SJCRH30 (cell line): ENCODE data around the gene PEPD. TPM values are rescaled to one million over a fixed set of nuclear protein-coding genes. Genes with fewer than 3 reads are reported as not detected.

ENCODE experiments used
- DNase-seq, 2 experiments: peaks; one replicate each; pipeline ENCODE4 v3.0.0-alpha.2; 2015 to 2020
- H3K27ac ChIP-seq: fragments of 250-450 bp; sonication (Bioruptor Pico); 2 replicates; pipeline ENCODE4 v1.5.1; 2020; ENCODE audit warnings: mild to moderate bottlenecking, moderate library complexity
- H3K27me3 ChIP-seq: fragments of 250-450 bp; sonication (Bioruptor Pico); 2 replicates; pipeline ENCODE4 v1.5.1; 2020; ENCODE audit warnings: mild to moderate bottlenecking, moderate library complexity
- H3K36me3 ChIP-seq: fragments of 250-450 bp; sonication (Bioruptor Pico); 2 replicates; pipeline ENCODE4 v1.5.1; 2020; ENCODE audit warnings: mild to moderate bottlenecking, moderate library complexity
- H3K4me1 ChIP-seq: fragments of 250-450 bp; sonication (Bioruptor Pico); 2 replicates; pipeline ENCODE4 v1.5.1; 2020; ENCODE audit warnings: mild to moderate bottlenecking, moderate library complexity
- H3K4me3 ChIP-seq: fragments of 250-450 bp; sonication (Bioruptor Pico); 2 replicates; pipeline ENCODE4 v1.5.1; 2020; ENCODE audit warnings: mild to moderate bottlenecking, moderate library complexity
- H3K9me3 ChIP-seq: fragments of 250-450 bp; sonication (Bioruptor Pico); replicated peaks from 2 replicates; pipeline ENCODE4 v1.5.1; 2020; ENCODE audit warnings: mild to moderate bottlenecking, moderate library complexity
- total RNA-seq: library from RNA; depleted of rRNA; stranded (reverse); fragments of >200 nt; shearing (Covaris generic); gene quantifications from 2 replicates; pipeline ENCODE4 v1.2.3, GENCODE V29; 2014

PEPD gene
- total RNA-seq, 1 experiment from 2014 or later: 39.5 TPM

- Histone ChIP-seq H3K4me1 (peaks cover 6% of the 10 kb centered on the region), H3K4me3 (no peak overlapping the region), H3K9me3 (no peaks in the 10 kb centered on the region; the same call in 1 of the 2 replicates), H3K27ac (no peak overlapping the region), H3K36me3 (no peaks in the 10 kb centered on the region), H3K27me3 (no peaks in the 10 kb centered on the region)
- DNase-seq: no peak
Observed at GRCh38 chr19:33350538-33351309, 170.9 kb downstream of the PEPD start.

GRCh38 chr19:33349319-33350289 lies 172.0 kb downstream of the PEPD start:
- no peak for DNase-seq
- H3K4me1 ChIP-seq: peaks cover 8% of the 10 kb centered on the region
- no peaks in the 10 kb centered on the region for H3K36me3 ChIP-seq
- H3K27me3 ChIP-seq: no peaks in the 10 kb centered on the region
- no peaks in the 10 kb centered on the region for H3K9me3 ChIP-seq
- H3K27ac ChIP-seq: no peak overlapping the region
- H3K4me3 ChIP-seq: no peak overlapping the region

GRCh38 chr19:33348301-33349010 lies 173.1 kb downstream of the PEPD start:
- H3K4me3 ChIP-seq: no peak overlapping the region
- DNase-seq: peak; percentile 13 to 24
- H3K4me1 ChIP-seq: peaks cover 9% of the 10 kb centered on the region
- H3K9me3 ChIP-seq: no peaks in the 10 kb centered on the region
- 0 out of 2 replicates have a peak, but pooled peaks cover 5% of the 10 kb centered on the region for H3K27me3 ChIP-seq
- no peaks in the 10 kb centered on the region for H3K36me3 ChIP-seq
- H3K27ac ChIP-seq: no peak overlapping the region

- H3K36me3 ChIP-seq: no peaks in the 10 kb centered on the region
- peaks cover 9% of the 10 kb centered on the region; the same call in 1 of the 2 replicates for H3K4me1 ChIP-seq
- H3K27me3 ChIP-seq: 0 out of 2 replicates have a peak, but pooled peaks cover 5% of the 10 kb centered on the region
- H3K27ac ChIP-seq: no peak overlapping the region
- no peaks in the 10 kb centered on the region for H3K9me3 ChIP-seq
- H3K4me3 ChIP-seq: no peak overlapping the region
- no peak for DNase-seq
Observed at GRCh38 chr19:33347300-33347699, 174.3 kb downstream of the PEPD start.

GRCh38 chr19:33346665-33347064 lies 174.9 kb downstream of the PEPD start:
- Histone ChIP-seq H3K27ac (no peak overlapping the region), H3K9me3 (no peaks in the 10 kb centered on the region), H3K4me1 (peaks cover 9% of the 10 kb centered on the region; the same call in 1 of the 2 replicates), H3K27me3 (0 out of 2 replicates have a peak, but pooled peaks cover 5% of the 10 kb centered on the region), H3K4me3 (no peak overlapping the region), H3K36me3 (no peaks in the 10 kb centered on the region)
- DNase-seq: no peak

- Histone ChIP-seq H3K27me3 (0 out of 2 replicates have a peak, but pooled peaks cover 5% of the 10 kb centered on the region), H3K4me3 (no peak overlapping the region), H3K27ac (no peak overlapping the region), H3K36me3 (no peaks in the 10 kb centered on the region), H3K4me1 (peaks cover 9% of the 10 kb centered on the region; the same call in 1 of the 2 replicates), H3K9me3 (no peaks in the 10 kb centered on the region)
- no peak for DNase-seq
Observed at GRCh38 chr19:33345163-33345562, 176.4 kb downstream of the PEPD start.

GRCh38 chr19:33344573-33344925 lies 177.0 kb downstream of the PEPD start:
- peaks cover 9% of the 10 kb centered on the region; the same call in 1 of the 2 replicates for H3K4me1 ChIP-seq
- no peaks in the 10 kb centered on the region for H3K9me3 ChIP-seq
- H3K27me3 ChIP-seq: 0 out of 2 replicates have a peak, but pooled peaks cover 5% of the 10 kb centered on the region
- H3K27ac ChIP-seq: no peak overlapping the region
- H3K4me3 ChIP-seq: no peak overlapping the region
- DNase-seq: no peak
- no peaks in the 10 kb centered on the region for H3K36me3 ChIP-seq

- no peak overlapping the region for H3K4me3 ChIP-seq
- no peak overlapping the region for H3K27ac ChIP-seq
- 0 out of 2 replicates have a peak, but pooled peaks cover 5% of the 10 kb centered on the region for H3K27me3 ChIP-seq
- H3K36me3 ChIP-seq: no peaks in the 10 kb centered on the region
- peak in 1 of 2 experiments; percentile 21 for DNase-seq
- peaks cover 7% of the 10 kb centered on the region; the same call in 1 of the 2 replicates for H3K4me1 ChIP-seq
- no peaks in the 10 kb centered on the region for H3K9me3 ChIP-seq
Observed at GRCh38 chr19:33343859-33344572, 177.6 kb downstream of the PEPD start.

- peaks cover 2% of the 10 kb centered on the region; the same call in 1 of the 2 replicates for H3K4me1 ChIP-seq
- DNase-seq: no peak
- no peaks in the 10 kb centered on the region for H3K9me3 ChIP-seq
- H3K4me3 ChIP-seq: no peak overlapping the region
- H3K27ac ChIP-seq: no peak overlapping the region
- H3K27me3 ChIP-seq: 0 out of 2 replicates have a peak, but pooled peaks cover 5% of the 10 kb centered on the region
- H3K36me3 ChIP-seq: no peaks in the 10 kb centered on the region
Observed at GRCh38 chr19:33343301-33343700, 178.3 kb downstream of the PEPD start.

- DNase-seq: no peak
- Histone ChIP-seq H3K4me3 (no peak overlapping the region), H3K9me3 (no peaks in the 10 kb centered on the region), H3K27me3 (0 out of 2 replicates have a peak, but pooled peaks cover 5% of the 10 kb centered on the region), H3K27ac (no peak overlapping the region), H3K4me1 (peaks cover 2% of the 10 kb centered on the region; the same call in 1 of the 2 replicates), H3K36me3 (no peaks in the 10 kb centered on the region)
Observed at GRCh38 chr19:33340991-33341390, 180.6 kb downstream of the PEPD start.

- Histone ChIP-seq H3K27ac (no peak overlapping the region), H3K4me3 (no peak overlapping the region), H3K9me3 (no peaks in the 10 kb centered on the region), H3K36me3 (no peaks in the 10 kb centered on the region), H3K4me1 (no peaks in the 10 kb centered on the region), H3K27me3 (0 out of 2 replicates have a peak, but pooled peaks cover 5% of the 10 kb centered on the region)
- DNase-seq: no peak
Observed at GRCh38 chr19:33339016-33339984, 182.3 kb downstream of the PEPD start.
